HL-60 (cell line): ENCODE data around the gene SORD.
"Not testable (repeated sequence)": the region's sequence is repeated elsewhere in the genome, so short reads cannot be mapped to it uniquely, and the experiment has no call there.

Experiments
- POLR2AphosphoS5 ChIP-seq: IDR thresholded peaks from 2 replicates; pipeline ENCODE4 v1.6.1; 2012; ENCODE audit warnings: low read depth
- SPI1 ChIP-seq: IDR thresholded peaks from 2 replicates; pipeline ENCODE4 v1.6.1; 2012; ENCODE audit warnings: low read depth, mild to moderate bottlenecking, borderline replicate concordance
- TF ChIP-seq, protein P1 (sequence below): IDR thresholded peaks from one replicate; pipeline ENCODE4 v1.5.1; 2011; ENCODE audit warnings: low read length, control low read depth, inconsistent platforms; ENCODE audit not compliant: insufficient read depth

DNA sequence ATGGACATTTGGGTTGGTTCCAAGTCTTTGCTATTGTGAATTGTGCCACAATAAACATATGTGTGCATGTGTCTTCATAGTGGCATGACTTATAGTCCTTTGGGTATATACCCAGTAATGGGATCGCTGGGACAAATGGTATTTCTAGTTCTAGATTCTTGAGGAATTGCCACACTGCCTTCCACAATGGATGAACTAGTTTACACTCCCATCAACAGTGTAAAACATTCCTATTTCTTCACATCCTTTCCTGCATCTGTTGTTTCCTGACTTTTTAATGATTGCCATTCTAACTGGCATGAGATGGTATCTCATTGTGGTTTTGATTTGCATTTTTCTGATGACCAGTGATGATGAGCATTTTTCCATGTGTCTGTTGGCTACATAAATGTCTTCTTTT is 7.9 kb upstream of the SORD start:
- TF ChIP-seq, protein P1, sequence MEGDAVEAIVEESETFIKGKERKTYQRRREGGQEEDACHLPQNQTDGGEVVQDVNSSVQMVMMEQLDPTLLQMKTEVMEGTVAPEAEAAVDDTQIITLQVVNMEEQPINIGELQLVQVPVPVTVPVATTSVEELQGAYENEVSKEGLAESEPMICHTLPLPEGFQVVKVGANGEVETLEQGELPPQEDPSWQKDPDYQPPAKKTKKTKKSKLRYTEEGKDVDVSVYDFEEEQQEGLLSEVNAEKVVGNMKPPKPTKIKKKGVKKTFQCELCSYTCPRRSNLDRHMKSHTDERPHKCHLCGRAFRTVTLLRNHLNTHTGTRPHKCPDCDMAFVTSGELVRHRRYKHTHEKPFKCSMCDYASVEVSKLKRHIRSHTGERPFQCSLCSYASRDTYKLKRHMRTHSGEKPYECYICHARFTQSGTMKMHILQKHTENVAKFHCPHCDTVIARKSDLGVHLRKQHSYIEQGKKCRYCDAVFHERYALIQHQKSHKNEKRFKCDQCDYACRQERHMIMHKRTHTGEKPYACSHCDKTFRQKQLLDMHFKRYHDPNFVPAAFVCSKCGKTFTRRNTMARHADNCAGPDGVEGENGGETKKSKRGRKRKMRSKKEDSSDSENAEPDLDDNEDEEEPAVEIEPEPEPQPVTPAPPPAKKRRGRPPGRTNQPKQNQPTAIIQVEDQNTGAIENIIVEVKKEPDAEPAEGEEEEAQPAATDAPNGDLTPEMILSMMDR, result not testable (repeated sequence)
- TF ChIP-seq SPI1, POLR2AphosphoS5: not testable (repeated sequence)
